A549 (cell line): Measurements from ENCODE around the gene TXNRD2.

ENCODE experiments used
- CBX8 ChIP-seq: fragments of 200-600 bp; sonication (generic); IDR thresholded peaks from 2 replicates; pipeline ENCODE4 v1.6.1; 2016
- TF ChIP-seq, protein P1 (sequence below): fragments of >200 bp; sonication (Bioruptor Twin); formaldehyde crosslinking; IDR thresholded peaks from 3 replicates; pipeline ENCODE4 v1.5.1; 2016
- TF ChIP-seq, protein P2 (sequence below): fragments of 450-650 bp; IDR thresholded peaks from 2 replicates; pipeline ENCODE4 v1.6.1; 2014; ENCODE audit warnings: antibody characterized with exemption

DNA sequence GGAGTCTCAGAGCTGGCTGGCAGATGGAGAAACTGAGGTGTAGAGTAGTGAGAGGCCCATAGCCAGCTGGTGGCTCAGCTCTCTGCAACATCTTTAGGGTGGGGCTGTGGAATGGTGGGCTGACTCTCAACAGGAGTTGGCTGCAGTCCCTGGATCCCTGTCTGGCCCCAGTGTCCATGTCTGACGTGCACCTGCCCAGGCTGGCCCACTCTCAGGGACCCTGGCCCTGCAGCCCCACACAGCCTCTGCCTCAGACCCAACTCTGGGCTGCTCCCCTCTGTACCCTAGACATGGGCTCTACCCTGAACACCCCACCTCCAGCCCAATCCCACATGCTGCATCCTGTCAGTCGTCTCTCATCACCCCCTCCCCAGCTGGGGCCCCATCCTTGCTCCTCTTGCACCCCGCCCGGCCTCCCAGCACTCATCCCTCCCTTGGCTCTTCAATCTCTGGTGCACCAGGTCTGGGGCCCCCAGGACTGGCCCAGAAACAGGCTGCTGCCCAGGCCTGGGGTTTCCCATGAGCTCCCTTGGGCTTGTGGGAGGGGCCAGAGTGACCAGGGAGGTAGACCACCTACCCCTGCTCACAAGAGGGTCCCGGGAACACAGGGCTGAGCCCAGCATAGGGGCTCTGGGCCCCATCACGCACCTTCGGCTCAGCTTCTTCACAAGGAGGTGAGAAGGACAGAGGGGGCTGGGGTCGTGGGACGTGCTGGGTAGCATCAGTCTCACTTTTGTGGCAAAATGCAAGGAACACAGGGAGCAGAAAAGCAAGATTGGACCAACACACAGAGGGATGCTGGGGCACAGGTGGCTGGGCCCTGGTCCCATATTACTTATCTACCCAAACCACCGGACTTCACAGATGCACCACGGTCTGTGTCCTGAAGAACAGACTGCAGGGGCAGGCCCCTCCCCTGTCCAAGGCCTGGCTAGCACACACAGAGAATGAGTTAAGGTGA lies 43.5 kb upstream of the TXNRD2 start:
- TF ChIP-seq, protein P1, sequence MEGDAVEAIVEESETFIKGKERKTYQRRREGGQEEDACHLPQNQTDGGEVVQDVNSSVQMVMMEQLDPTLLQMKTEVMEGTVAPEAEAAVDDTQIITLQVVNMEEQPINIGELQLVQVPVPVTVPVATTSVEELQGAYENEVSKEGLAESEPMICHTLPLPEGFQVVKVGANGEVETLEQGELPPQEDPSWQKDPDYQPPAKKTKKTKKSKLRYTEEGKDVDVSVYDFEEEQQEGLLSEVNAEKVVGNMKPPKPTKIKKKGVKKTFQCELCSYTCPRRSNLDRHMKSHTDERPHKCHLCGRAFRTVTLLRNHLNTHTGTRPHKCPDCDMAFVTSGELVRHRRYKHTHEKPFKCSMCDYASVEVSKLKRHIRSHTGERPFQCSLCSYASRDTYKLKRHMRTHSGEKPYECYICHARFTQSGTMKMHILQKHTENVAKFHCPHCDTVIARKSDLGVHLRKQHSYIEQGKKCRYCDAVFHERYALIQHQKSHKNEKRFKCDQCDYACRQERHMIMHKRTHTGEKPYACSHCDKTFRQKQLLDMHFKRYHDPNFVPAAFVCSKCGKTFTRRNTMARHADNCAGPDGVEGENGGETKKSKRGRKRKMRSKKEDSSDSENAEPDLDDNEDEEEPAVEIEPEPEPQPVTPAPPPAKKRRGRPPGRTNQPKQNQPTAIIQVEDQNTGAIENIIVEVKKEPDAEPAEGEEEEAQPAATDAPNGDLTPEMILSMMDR, result no peak
- TF ChIP-seq, protein P2, sequence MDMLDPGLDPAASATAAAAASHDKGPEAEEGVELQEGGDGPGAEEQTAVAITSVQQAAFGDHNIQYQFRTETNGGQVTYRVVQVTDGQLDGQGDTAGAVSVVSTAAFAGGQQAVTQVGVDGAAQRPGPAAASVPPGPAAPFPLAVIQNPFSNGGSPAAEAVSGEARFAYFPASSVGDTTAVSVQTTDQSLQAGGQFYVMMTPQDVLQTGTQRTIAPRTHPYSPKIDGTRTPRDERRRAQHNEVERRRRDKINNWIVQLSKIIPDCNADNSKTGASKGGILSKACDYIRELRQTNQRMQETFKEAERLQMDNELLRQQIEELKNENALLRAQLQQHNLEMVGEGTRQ, result no peak
- no peak for TF ChIP-seq CBX8
